ENCODE data around the gene SPIB.
"Not testable (repeated sequence)": the region's sequence is repeated elsewhere in the genome, so short reads cannot be mapped to it uniquely, and the experiment has no call there.

SPIB gene

GRCh38 chr19:50387176-50387867 lies 31.4 kb upstream of the SPIB start:
- Histone ChIP-seq H3K14ac (ENCODE audit: low read length in 2 of 2) (no peak overlapping the region), H4K91ac (ENCODE audit: low read length) (no peak overlapping the region), H3K27me3 (ENCODE audit: control insufficient read depth in 1 of 2, insufficient read depth in 1 of 2, low read length in 2 of 2) (no peaks in the 10 kb centered on the region), H3K4ac (ENCODE audit: low read depth in 1 of 2, low read length in 2 of 2) (no peak overlapping the region), H3K23ac (ENCODE audit: low read length in 2 of 2) (peak overlapping the region in 1 of 2 experiments; percentile 56), H2BK5ac (ENCODE audit: low read depth, low read length, poor library complexity, severe bottlenecking) (no peak overlapping the region), H2BK12ac (ENCODE audit: low read length in 2 of 2) (no peak overlapping the region), H3K18ac (ENCODE audit: low read depth in 1 of 2, low read length in 2 of 2) (no peak overlapping the region), H3K4me3 (ENCODE audit: insufficient read depth in 1 of 2, low read depth in 1 of 2, low read length in 2 of 2) (peak overlapping the region in 1 of 2 experiments; percentile 3), H3K27ac (ENCODE audit: low read length, poor library complexity, severe bottlenecking) (no peak overlapping the region), H3K36me3 (ENCODE audit: control insufficient read depth in 1 of 2, insufficient read depth in 2 of 2, low read depth in 1 of 2, low read length in 2 of 2) (peaks cover 12 to 23% of the 10 kb centered on the region in 2 experiments), H2BK120ac (ENCODE audit: low read depth, low read length) (no peak overlapping the region), H3K4me2 (ENCODE audit: low read length, poor library complexity, severe bottlenecking) (no peak overlapping the region), H3K9ac (ENCODE audit: low read length) (peak overlapping the region; percentile 5), H3K9me3 (ENCODE audit: control insufficient read depth, low read length) (no peaks in the 10 kb centered on the region), H2AFZ (ENCODE audit: low read depth, low read length) (no peak overlapping the region), H2AK5ac (ENCODE audit: low read length, severe bottlenecking) (no peak overlapping the region), H3K79me1 (replicated peaks; ENCODE audit: low read length, poor library complexity, severe bottlenecking) (peaks cover 24% of the 10 kb centered on the region), H3K4me1 (ENCODE audit: control insufficient read depth, insufficient read depth, low read depth, low read length) (peaks cover 10% of the 10 kb centered on the region), H4K8ac (ENCODE audit: low read length) (peak overlapping the region; percentile 51), H2BK15ac (ENCODE audit: low read depth, poor library complexity, severe bottlenecking) (no peak overlapping the region)
- 85% methylated on average over 18 of the region's 21 CpGs for WGBS
- peak; percentile 69 for DNase-seq

GRCh38 chr19:50387868-50388245 lies 30.9 kb upstream of the SPIB start:
- Histone ChIP-seq H3K79me1 (replicated peaks; ENCODE audit: low read length, poor library complexity, severe bottlenecking) (peaks cover 26% of the 10 kb centered on the region), H3K18ac (ENCODE audit: low read depth in 1 of 2, low read length in 2 of 2) (no peak overlapping the region), H4K91ac (ENCODE audit: low read length) (no peak overlapping the region), H2BK120ac (ENCODE audit: low read depth, low read length) (no peak overlapping the region), H3K9me3 (ENCODE audit: control insufficient read depth, low read length) (no peaks in the 10 kb centered on the region), H3K27me3 (ENCODE audit: control insufficient read depth in 1 of 2, insufficient read depth in 1 of 2, low read length in 2 of 2) (no peaks in the 10 kb centered on the region), H2BK12ac (ENCODE audit: low read length in 2 of 2) (no peak overlapping the region), H3K14ac (ENCODE audit: low read length in 2 of 2) (no peak overlapping the region), H2AK5ac (ENCODE audit: low read length, severe bottlenecking) (no peak overlapping the region), H2AFZ (ENCODE audit: low read depth, low read length) (no peak overlapping the region), H2BK5ac (ENCODE audit: low read depth, low read length, poor library complexity, severe bottlenecking) (no peak overlapping the region), H3K36me3 (ENCODE audit: control insufficient read depth in 1 of 2, insufficient read depth in 2 of 2, low read depth in 1 of 2, low read length in 2 of 2) (peaks cover 8 to 17% of the 10 kb centered on the region in 2 experiments), H3K4me1 (ENCODE audit: control insufficient read depth, insufficient read depth, low read depth, low read length) (peaks cover 10% of the 10 kb centered on the region), H3K4me3 (ENCODE audit: insufficient read depth in 1 of 2, low read depth in 1 of 2, low read length in 2 of 2) (no peak overlapping the region), H4K8ac (ENCODE audit: low read length) (no peak overlapping the region), H3K27ac (ENCODE audit: low read length, poor library complexity, severe bottlenecking) (no peak overlapping the region), H2BK15ac (ENCODE audit: low read depth, poor library complexity, severe bottlenecking) (no peak overlapping the region), H3K9ac (ENCODE audit: low read length) (no peak overlapping the region), H3K4ac (ENCODE audit: low read depth in 1 of 2, low read length in 2 of 2) (no peak overlapping the region), H3K23ac (ENCODE audit: low read length in 2 of 2) (no peak overlapping the region), H3K4me2 (ENCODE audit: low read length, poor library complexity, severe bottlenecking) (no peak overlapping the region)
- WGBS = over 99% methylated on average over 8 of the region's 8 CpGs
- DNase-seq = no peak

GRCh38 chr19:50390295-50390694 lies 28.4 kb upstream of the SPIB start:
- not testable (repeated sequence) for H2BK5ac ChIP-seq (ENCODE audit: low read depth, low read length, poor library complexity, severe bottlenecking); H2BK12ac ChIP-seq (ENCODE audit: low read length in 2 of 2); H3K27ac ChIP-seq (ENCODE audit: low read length, poor library complexity, severe bottlenecking); H3K23ac ChIP-seq (ENCODE audit: low read length in 2 of 2); H3K27me3 ChIP-seq (ENCODE audit: control insufficient read depth in 1 of 2, insufficient read depth in 1 of 2, low read length in 2 of 2); H3K4me1 ChIP-seq (ENCODE audit: control insufficient read depth, insufficient read depth, low read depth, low read length); H2AK5ac ChIP-seq (ENCODE audit: low read length, severe bottlenecking); H4K91ac ChIP-seq (ENCODE audit: low read length); H4K8ac ChIP-seq (ENCODE audit: low read length); DNase-seq; H2BK120ac ChIP-seq (ENCODE audit: low read depth, low read length); H3K4me3 ChIP-seq (ENCODE audit: insufficient read depth in 1 of 2, low read depth in 1 of 2, low read length in 2 of 2); H3K18ac ChIP-seq (ENCODE audit: low read depth in 1 of 2, low read length in 2 of 2); H2BK15ac ChIP-seq (ENCODE audit: low read depth, poor library complexity, severe bottlenecking); H3K4me2 ChIP-seq (ENCODE audit: low read length, poor library complexity, severe bottlenecking); H2AFZ ChIP-seq (ENCODE audit: low read depth, low read length); H3K14ac ChIP-seq (ENCODE audit: low read length in 2 of 2); H3K4ac ChIP-seq (ENCODE audit: low read depth in 1 of 2, low read length in 2 of 2); H3K9ac ChIP-seq (ENCODE audit: low read length); H3K9me3 ChIP-seq (ENCODE audit: control insufficient read depth, low read length)
- WGBS = 100% methylated on average over 3 of the region's 3 CpGs
- Histone ChIP-seq H3K36me3 (ENCODE audit: control insufficient read depth in 1 of 2, insufficient read depth in 2 of 2, low read depth in 1 of 2, low read length in 2 of 2) (peaks cover 6 to 21% of the 10 kb centered on the region in 2 experiments), H3K79me1 (replicated peaks; ENCODE audit: low read length, poor library complexity, severe bottlenecking) (peaks cover 33% of the 10 kb centered on the region)

- not testable (repeated sequence) for H2AK5ac ChIP-seq (ENCODE audit: low read length, severe bottlenecking); H4K91ac ChIP-seq (ENCODE audit: low read length); H3K9me3 ChIP-seq (ENCODE audit: control insufficient read depth, low read length); H3K23ac ChIP-seq (ENCODE audit: low read length in 2 of 2); H3K14ac ChIP-seq (ENCODE audit: low read length in 2 of 2); H3K18ac ChIP-seq (ENCODE audit: low read depth in 1 of 2, low read length in 2 of 2); H3K4me3 ChIP-seq (ENCODE audit: insufficient read depth in 1 of 2, low read depth in 1 of 2, low read length in 2 of 2); H2AFZ ChIP-seq (ENCODE audit: low read depth, low read length); H3K27ac ChIP-seq (ENCODE audit: low read length, poor library complexity, severe bottlenecking); H2BK15ac ChIP-seq (ENCODE audit: low read depth, poor library complexity, severe bottlenecking); H3K9ac ChIP-seq (ENCODE audit: low read length); H2BK120ac ChIP-seq (ENCODE audit: low read depth, low read length); H3K4me2 ChIP-seq (ENCODE audit: low read length, poor library complexity, severe bottlenecking); H2BK12ac ChIP-seq (ENCODE audit: low read length in 2 of 2); DNase-seq; H3K4me1 ChIP-seq (ENCODE audit: control insufficient read depth, insufficient read depth, low read depth, low read length); H3K4ac ChIP-seq (ENCODE audit: low read depth in 1 of 2, low read length in 2 of 2); H4K8ac ChIP-seq (ENCODE audit: low read length); H3K27me3 ChIP-seq (ENCODE audit: control insufficient read depth in 1 of 2, insufficient read depth in 1 of 2, low read length in 2 of 2); H2BK5ac ChIP-seq (ENCODE audit: low read depth, low read length, poor library complexity, severe bottlenecking)
- over 99% methylated on average over 14 of the region's 23 CpGs for WGBS
- peaks cover 31% of the 10 kb centered on the region for H3K79me1 ChIP-seq (replicated peaks; ENCODE audit: low read length, poor library complexity, severe bottlenecking)
- H3K36me3 ChIP-seq (ENCODE audit: control insufficient read depth in 1 of 2, insufficient read depth in 2 of 2, low read depth in 1 of 2, low read length in 2 of 2) = peaks cover 6 to 21% of the 10 kb centered on the region in 2 experiments
These were observed 27.8 kb upstream of the SPIB start for GRCh38 chr19:50390952-50391351.

Measured in mesenchymal stem cell (in vitro differentiated cells and primary cell).